Gastroesophageal sphincter (tissue), 4 donors: ENCODE results near the gene MRTFB. TPM values are rescaled to one million over a fixed set of nuclear protein-coding genes. Genes with fewer than 3 reads are reported as not detected.

ENCODE experiments used
- ATAC-seq: fragments of 150-250 bp; one replicate; pipeline ENCODE4 v1.9.1; 2016; ENCODE audit warnings: mild to moderate bottlenecking, moderate library complexity
- H3K27ac ChIP-seq, 4 donors: fragments of 200-600 bp; sonication (generic) in 3 of 4; 1 replicate in 3 of 4; 2 replicates in 1 of 4; pipeline ENCODE4 v1.5.1; 2016 to 2019
- H3K27me3 ChIP-seq: fragments of 200-600 bp; sonication (generic); one replicate; pipeline ENCODE4 v1.5.1; 2019
- H3K36me3 ChIP-seq, 2 donors: fragments of 200-600 bp; sonication (generic); one replicate each; pipeline ENCODE4 v1.5.1; 2019; ENCODE audit warnings: control low read depth in 1 of 2
- H3K4me1 ChIP-seq, 3 donors: fragments of 200-600 bp; sonication (generic); 1 replicate in 2 of 3; 2 replicates in 1 of 3; pipeline ENCODE4 v1.5.1; 2016 to 2019; ENCODE audit warnings: control low read depth in 2 of 3
- H3K4me3 ChIP-seq, 2 donors: fragments of 200-600 bp; sonication (generic); one replicate each; pipeline ENCODE4 v1.5.1; 2019; ENCODE audit warnings: mild to moderate bottlenecking in 1 of 2, moderate library complexity in 1 of 2
- H3K9me3 ChIP-seq, 3 donors: fragments of 200-600 bp; sonication (generic); one replicate each; pipeline ENCODE4 v1.5.1; 2017 to 2019; ENCODE audit warnings: control low read depth in 2 of 3
- EP300 ChIP-seq: sonication (generic); formaldehyde crosslinking; IDR thresholded peaks from one replicate; pipeline ENCODE4 v1.6.1; 2017; ENCODE audit warnings: antibody characterized with exemption, mild to moderate bottlenecking
- POLR2A ChIP-seq, 2 donors: fragments of 450-650 bp; IDR thresholded peaks; one replicate each; pipeline ENCODE4 v1.6.1; 2017; ENCODE audit warnings: antibody characterized with exemption in 2 of 2, mild to moderate bottlenecking in 2 of 2, moderate library complexity in 1 of 2
- POLR2AphosphoS5 ChIP-seq: sonication (generic); formaldehyde crosslinking; IDR thresholded peaks from one replicate; pipeline ENCODE4 v1.6.1; 2017; ENCODE audit warnings: antibody characterized with exemption
- WGBS, 2 donors: methylation state at CpG; one replicate each; pipeline ENCODE4 v1.1.5; 2018; ENCODE audit warnings: low coverage in 1 of 2; 5-methylcytosine and 5-hydroxymethylcytosine counted together
- total RNA-seq, 4 donors: library from RNA; depleted of rRNA; stranded (reverse); fragments of >200 nt; gene quantifications; one replicate each; pipeline ENCODE4 v1.1.0, GENCODE V29; 2016
- TF ChIP-seq, protein P1 (sequence below), 4 experiments: fragments of 200-600 bp in 2 of 4; fragments of 450-650 bp in 2 of 4; sonication (generic) in 1 of 4; IDR thresholded peaks; one replicate each; pipeline ENCODE4 v1.5.1; 2017 to 2019; ENCODE audit warnings: antibody characterized with exemption in 4 of 4, mild to moderate bottlenecking in 2 of 4, moderate library complexity in 2 of 4

MRTFB gene
- total RNA-seq, 4 donors from 2014 or later, result 38.8 to 53.1 (median 41.1) TPM

- TF ChIP-seq EP300 (no peak), POLR2A (IDR thresholded peaks at IDR 0.05) (no peak), POLR2AphosphoS5 (no peak)
- TF ChIP-seq, protein P1, sequence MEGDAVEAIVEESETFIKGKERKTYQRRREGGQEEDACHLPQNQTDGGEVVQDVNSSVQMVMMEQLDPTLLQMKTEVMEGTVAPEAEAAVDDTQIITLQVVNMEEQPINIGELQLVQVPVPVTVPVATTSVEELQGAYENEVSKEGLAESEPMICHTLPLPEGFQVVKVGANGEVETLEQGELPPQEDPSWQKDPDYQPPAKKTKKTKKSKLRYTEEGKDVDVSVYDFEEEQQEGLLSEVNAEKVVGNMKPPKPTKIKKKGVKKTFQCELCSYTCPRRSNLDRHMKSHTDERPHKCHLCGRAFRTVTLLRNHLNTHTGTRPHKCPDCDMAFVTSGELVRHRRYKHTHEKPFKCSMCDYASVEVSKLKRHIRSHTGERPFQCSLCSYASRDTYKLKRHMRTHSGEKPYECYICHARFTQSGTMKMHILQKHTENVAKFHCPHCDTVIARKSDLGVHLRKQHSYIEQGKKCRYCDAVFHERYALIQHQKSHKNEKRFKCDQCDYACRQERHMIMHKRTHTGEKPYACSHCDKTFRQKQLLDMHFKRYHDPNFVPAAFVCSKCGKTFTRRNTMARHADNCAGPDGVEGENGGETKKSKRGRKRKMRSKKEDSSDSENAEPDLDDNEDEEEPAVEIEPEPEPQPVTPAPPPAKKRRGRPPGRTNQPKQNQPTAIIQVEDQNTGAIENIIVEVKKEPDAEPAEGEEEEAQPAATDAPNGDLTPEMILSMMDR (IDR thresholded peaks at IDR 0.05), result no peak
- WGBS, 2 donors, result 95 to 98% methylated on average over 5 of the region's 5 CpGs
- Histone ChIP-seq H3K9me3 (no peaks in the 10 kb centered on the region), H3K36me3 (no peaks in the 10 kb centered on the region), H3K27ac (peak overlapping the region in 1 of 4 donors; percentile 10), H3K4me3 (no peak overlapping the region), H3K4me1 (peaks cover 3 to 40% (median 10%) of the 10 kb centered on the region in 3 donors), H3K27me3 (no peaks in the 10 kb centered on the region)
- no peak for ATAC-seq
These were observed 79.7 kb downstream of the MRTFB start for GRCh38 chr16:14150796-14151195.

- Histone ChIP-seq H3K9me3 (no peaks in the 10 kb centered on the region), H3K36me3 (no peaks in the 10 kb centered on the region), H3K4me3 (no peak overlapping the region), H3K4me1 (peaks cover 3 to 38% (median 10%) of the 10 kb centered on the region in 3 donors), H3K27me3 (no peaks in the 10 kb centered on the region), H3K27ac (peak overlapping the region; percentile 10 to 62 (median 55))
- 65 to 74% methylated on average over 2 of the region's 2 CpGs for WGBS, 2 donors
- TF ChIP-seq EP300 (no peak), POLR2AphosphoS5 (peak; percentile 45)
- ATAC-seq, result peak; percentile 31
These were observed 80.3 kb downstream of the MRTFB start for GRCh38 chr16:14151256-14152030.

GRCh38 chr16:14155572-14156190, 84.6 kb downstream of the MRTFB start:
- H3K27ac ChIP-seq, result peak overlapping the region in 3 of 4 donors; percentile 18 to 37 (median 28)
- no peaks in the 10 kb centered on the region for H3K9me3 ChIP-seq
- H3K4me3 ChIP-seq, result no peak overlapping the region
- ATAC-seq, result no peak
- H3K4me1 ChIP-seq, result peaks cover 3 to 34% (median 10%) of the 10 kb centered on the region in 3 donors
- no peaks in the 10 kb centered on the region for H3K36me3 ChIP-seq
- TF ChIP-seq, protein P1 (IDR thresholded peaks at IDR 0.05), result no peak
- TF ChIP-seq POLR2A (IDR thresholded peaks at IDR 0.05) (no peak), EP300 (no peak), POLR2AphosphoS5 (no peak)
- 20 to 59% methylated on average over 2 to 4 of the region's 4 CpGs for WGBS, 2 donors
- H3K27me3 ChIP-seq, result no peaks in the 10 kb centered on the region

GRCh38 chr16:14164916-14165662, 94.0 kb downstream of the MRTFB start:
- Histone ChIP-seq H3K27ac (no peak overlapping the region), H3K4me1 (peaks cover 0 to 12% (median 0%) of the 10 kb centered on the region in 3 donors), H3K9me3 (no peaks in the 10 kb centered on the region), H3K4me3 (no peak overlapping the region), H3K27me3 (no peaks in the 10 kb centered on the region), H3K36me3 (no peaks in the 10 kb centered on the region)
- ATAC-seq, result no peak
- 45 to 83% methylated on average over 3 to 5 of the region's 5 CpGs for WGBS, 2 donors
- TF ChIP-seq POLR2A (IDR thresholded peaks at IDR 0.05) (no peak), POLR2AphosphoS5 (no peak), EP300 (no peak)
- TF ChIP-seq, protein P1 (IDR thresholded peaks at IDR 0.05), result no peak

DNA sequence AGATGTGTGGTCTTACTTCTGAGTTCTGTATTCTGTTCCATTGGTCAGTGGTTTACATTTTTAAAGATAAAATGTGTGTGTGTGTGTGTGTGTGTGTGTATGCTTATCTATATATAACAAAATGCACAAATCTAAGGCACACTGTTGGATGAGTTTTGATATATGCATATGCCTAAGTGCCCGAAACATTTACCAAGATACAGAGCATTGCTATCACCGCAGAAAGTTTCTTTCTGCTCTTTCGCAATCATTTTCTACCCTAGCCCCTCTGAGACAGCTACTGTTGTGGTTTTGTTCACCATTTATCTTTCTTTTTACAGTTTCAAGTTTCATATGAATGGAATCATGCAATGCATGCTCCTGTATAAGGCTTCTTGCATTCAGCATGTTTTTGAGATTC, 97.0 kb downstream of the MRTFB start:
- WGBS, 2 donors, result 82 to 100% methylated on average over 2 to 3 of the region's 3 CpGs
- Histone ChIP-seq H3K9me3 (no peaks in the 10 kb centered on the region), H3K4me1 (peaks cover 0 to 12% (median 0%) of the 10 kb centered on the region in 3 donors), H3K4me3 (no peak overlapping the region), H3K27ac (no peak overlapping the region), H3K36me3 (no peaks in the 10 kb centered on the region), H3K27me3 (no peaks in the 10 kb centered on the region)
- TF ChIP-seq, protein P1 (IDR thresholded peaks at IDR 0.05), result no peak
- no peak for TF ChIP-seq POLR2AphosphoS5
- TF ChIP-seq POLR2A (IDR thresholded peaks at IDR 0.05), result no peak
- no peak for TF ChIP-seq EP300
- no peak for ATAC-seq
